ENCODE data around the gene POLR2J2. TPM values are rescaled to one million over a fixed set of nuclear protein-coding genes. Genes with fewer than 3 reads are reported as not detected.
"Not testable (repeated sequence)": the region's sequence is repeated elsewhere in the genome, so short reads cannot be mapped to it uniquely, and the experiment has no call there.

The POLR2J2 gene
- total RNA-seq (2014; rRNA removed; shearing (Covaris generic)) (0.50 and 3.8 TPM in 2 replicates), polyA plus RNA-seq (2016; fragmentation: Nextera tagmentation; extraction: Ambion mirVana) (1.5 and 3.2 TPM in 2 replicates)
- long read RNA-seq: 0 reads

- not testable (repeated sequence) for H3K27ac ChIP-seq (ENCODE audit: low read depth); H3K4me3 ChIP-seq; H3K9me3 Mint-ChIP-seq; H3K27ac Mint-ChIP-seq; H3K27me3 ChIP-seq (ENCODE audit: insufficient read depth); H3K4me1 ChIP-seq (ENCODE audit: insufficient read depth); DNase-seq (ENCODE audit: low spot score); H3K4me1 Mint-ChIP-seq; H4K20me1 ChIP-seq (replicated peaks; ENCODE audit: insufficient read depth); H3K36me3 ChIP-seq (ENCODE audit: insufficient read depth); H3K36me3 Mint-ChIP-seq (ENCODE audit: low read depth); H3K79me2 ChIP-seq (replicated peaks; ENCODE audit: insufficient read depth); H3K9me2 ChIP-seq (ENCODE audit: insufficient read depth); H3K27me3 Mint-ChIP-seq (ENCODE audit: insufficient read depth, low read depth, poor library complexity); H2AFZ ChIP-seq; H3K4me3 Mint-ChIP-seq; H3K4me2 ChIP-seq; H3F3A ChIP-seq (replicated peaks; ENCODE audit: low read depth)
- ATAC-seq: peak; percentile 82
Measured at GRCh38 chr7:102671166-102671955, at the start of gene POLR2J2. Gene POLR2J2 (minus strand): TSS chr7:102671663. CDS start chr7:102671601, 62 bp downstream.

GRCh38 chr7:102718491-102718890, 47.0 kb upstream of the POLR2J2 start:
- not testable (repeated sequence) for H3F3A ChIP-seq (replicated peaks; ENCODE audit: low read depth); H3K27me3 Mint-ChIP-seq (ENCODE audit: insufficient read depth, low read depth, poor library complexity); H3K9me2 ChIP-seq (ENCODE audit: insufficient read depth); H3K27me3 ChIP-seq (ENCODE audit: insufficient read depth); H3K27ac Mint-ChIP-seq; H3K4me3 Mint-ChIP-seq; H4K20me1 ChIP-seq (replicated peaks; ENCODE audit: insufficient read depth); H3K36me3 Mint-ChIP-seq (ENCODE audit: low read depth); H3K4me1 Mint-ChIP-seq; H3K4me1 ChIP-seq (ENCODE audit: insufficient read depth); H3K4me2 ChIP-seq; ATAC-seq; H3K79me2 ChIP-seq (replicated peaks; ENCODE audit: insufficient read depth); DNase-seq (ENCODE audit: low spot score); H3K4me3 ChIP-seq; H3K27ac ChIP-seq (ENCODE audit: low read depth); H3K36me3 ChIP-seq (ENCODE audit: insufficient read depth); H2AFZ ChIP-seq
- peaks cover 14% of the 10 kb centered on the region for H3K9me3 Mint-ChIP-seq

GRCh38 chr7:102715718-102716117, 44.3 kb upstream of the POLR2J2 start:
- H3K27me3 Mint-ChIP-seq (ENCODE audit: insufficient read depth, low read depth, poor library complexity); H3K27ac ChIP-seq (ENCODE audit: low read depth); H3K36me3 Mint-ChIP-seq (ENCODE audit: low read depth); H3K9me3 Mint-ChIP-seq; H3K79me2 ChIP-seq (replicated peaks; ENCODE audit: insufficient read depth); H3K27me3 ChIP-seq (ENCODE audit: insufficient read depth); H4K20me1 ChIP-seq (replicated peaks; ENCODE audit: insufficient read depth); H3K4me3 Mint-ChIP-seq; H3K4me2 ChIP-seq; H3K27ac Mint-ChIP-seq; H3K36me3 ChIP-seq (ENCODE audit: insufficient read depth); H3K4me1 ChIP-seq (ENCODE audit: insufficient read depth); H3F3A ChIP-seq (replicated peaks; ENCODE audit: low read depth); H3K9me2 ChIP-seq (ENCODE audit: insufficient read depth); H3K4me3 ChIP-seq; H3K4me1 Mint-ChIP-seq; H2AFZ ChIP-seq: not testable (repeated sequence)
- peak; percentile 92 for ATAC-seq
- peak; percentile 1 for DNase-seq (ENCODE audit: low spot score)

DNA sequence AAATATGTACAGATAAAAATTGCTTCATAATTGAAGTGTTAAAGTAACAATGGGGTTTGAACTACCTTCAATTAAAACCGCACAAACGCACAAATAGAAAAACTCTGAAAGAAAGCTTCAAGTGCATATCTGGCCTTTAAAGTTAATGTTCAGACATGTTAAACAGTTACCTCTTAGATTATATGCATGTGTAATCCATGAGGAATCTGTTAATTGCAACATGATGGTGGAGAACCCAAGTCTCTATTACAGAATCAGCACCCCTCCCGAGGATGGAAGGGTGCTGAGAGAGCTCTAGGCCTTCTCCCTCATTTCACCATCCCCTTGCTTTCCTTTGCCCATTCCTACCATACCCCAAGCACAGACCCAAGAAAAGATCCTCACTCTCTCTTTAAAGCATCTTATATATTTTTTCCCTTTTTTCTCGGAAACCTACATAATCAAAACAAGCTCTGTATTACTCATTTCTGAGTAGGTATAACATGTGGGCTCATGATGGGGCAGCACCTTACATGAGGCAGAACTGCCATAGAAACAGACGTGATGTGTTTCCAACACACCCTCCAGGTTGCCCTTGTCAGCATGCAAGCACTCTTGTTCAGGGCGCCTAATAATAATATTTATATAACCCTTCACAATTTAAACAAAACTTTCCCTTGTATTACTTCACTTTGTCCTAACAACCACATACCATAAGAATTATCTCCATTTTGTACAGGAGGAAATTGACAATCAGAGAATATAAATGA, 43.5 kb upstream of the POLR2J2 start:
- H3F3A ChIP-seq (replicated peaks; ENCODE audit: low read depth); H3K36me3 Mint-ChIP-seq (ENCODE audit: low read depth); ATAC-seq; H2AFZ ChIP-seq; H3K27ac Mint-ChIP-seq; H3K9me2 ChIP-seq (ENCODE audit: insufficient read depth); H3K27ac ChIP-seq (ENCODE audit: low read depth); H3K79me2 ChIP-seq (replicated peaks; ENCODE audit: insufficient read depth); H3K4me3 Mint-ChIP-seq; H4K20me1 ChIP-seq (replicated peaks; ENCODE audit: insufficient read depth); H3K27me3 Mint-ChIP-seq (ENCODE audit: insufficient read depth, low read depth, poor library complexity); H3K4me1 ChIP-seq (ENCODE audit: insufficient read depth); DNase-seq (ENCODE audit: low spot score); H3K4me3 ChIP-seq; H3K4me2 ChIP-seq; H3K27me3 ChIP-seq (ENCODE audit: insufficient read depth); H3K4me1 Mint-ChIP-seq; H3K36me3 ChIP-seq (ENCODE audit: insufficient read depth); H3K9me3 Mint-ChIP-seq: not testable (repeated sequence)

DNA sequence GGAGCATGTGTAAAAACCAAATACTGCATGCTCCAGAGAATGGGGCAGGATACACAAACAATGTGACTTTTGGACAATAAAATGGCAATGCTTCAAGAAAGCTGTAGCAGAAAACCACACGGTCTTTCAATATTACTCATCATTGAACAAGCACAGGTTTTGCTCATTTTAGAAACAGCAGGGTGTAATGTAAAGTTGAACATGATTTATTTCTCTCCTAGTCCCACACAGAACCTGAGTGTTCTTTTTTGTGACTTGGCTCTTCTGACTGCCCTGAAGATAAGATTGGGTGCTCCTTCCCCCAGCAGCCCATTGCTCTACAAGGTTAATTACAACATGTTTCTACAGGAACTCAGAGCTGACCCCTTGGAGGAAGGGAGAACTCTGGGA, 42.2 kb upstream of the POLR2J2 start:
- not testable (repeated sequence) for H3K4me3 ChIP-seq; H3F3A ChIP-seq (replicated peaks; ENCODE audit: low read depth); H2AFZ ChIP-seq; H3K4me1 ChIP-seq (ENCODE audit: insufficient read depth); H4K20me1 ChIP-seq (replicated peaks; ENCODE audit: insufficient read depth); H3K4me1 Mint-ChIP-seq; H3K27me3 Mint-ChIP-seq (ENCODE audit: insufficient read depth, low read depth, poor library complexity); H3K79me2 ChIP-seq (replicated peaks; ENCODE audit: insufficient read depth); H3K36me3 Mint-ChIP-seq (ENCODE audit: low read depth); H3K4me3 Mint-ChIP-seq; H3K4me2 ChIP-seq; H3K9me3 Mint-ChIP-seq; ATAC-seq; H3K36me3 ChIP-seq (ENCODE audit: insufficient read depth); H3K27ac Mint-ChIP-seq; DNase-seq (ENCODE audit: low spot score); H3K27me3 ChIP-seq (ENCODE audit: insufficient read depth); H3K27ac ChIP-seq (ENCODE audit: low read depth); H3K9me2 ChIP-seq (ENCODE audit: insufficient read depth)

- H3K36me3 ChIP-seq (ENCODE audit: insufficient read depth); H3K4me3 ChIP-seq; H3K27ac ChIP-seq (ENCODE audit: low read depth); H3K36me3 Mint-ChIP-seq (ENCODE audit: low read depth); H3K4me1 ChIP-seq (ENCODE audit: insufficient read depth); H4K20me1 ChIP-seq (replicated peaks; ENCODE audit: insufficient read depth); ATAC-seq; DNase-seq (ENCODE audit: low spot score); H3K27me3 ChIP-seq (ENCODE audit: insufficient read depth); H2AFZ ChIP-seq; H3K9me2 ChIP-seq (ENCODE audit: insufficient read depth); H3F3A ChIP-seq (replicated peaks; ENCODE audit: low read depth); H3K9me3 Mint-ChIP-seq; H3K79me2 ChIP-seq (replicated peaks; ENCODE audit: insufficient read depth); H3K27ac Mint-ChIP-seq; H3K4me2 ChIP-seq; H3K4me1 Mint-ChIP-seq; H3K4me3 Mint-ChIP-seq; H3K27me3 Mint-ChIP-seq (ENCODE audit: insufficient read depth, low read depth, poor library complexity): not testable (repeated sequence)
Measured at GRCh38 chr7:102713011-102713690, 41.7 kb upstream of the POLR2J2 start.

Data from GM23338 (cell line).